GM10266 (cell line): ENCODE results near the gene RPL39L.

ENCODE experiments used
- DNase-seq: peaks from one replicate; pipeline ENCODE4 v3.0.0; 2012; ENCODE audit errors: extremely low spot score
- CTCF ChIP-seq: IDR thresholded peaks from 2 replicates; pipeline ENCODE4 v1.5.1; 2012; ENCODE audit warnings: mild to moderate bottlenecking, low read depth; ENCODE audit not compliant: control insufficient read depth, insufficient read depth; ENCODE audit errors: missing control alignments

RPL39L gene

DNA sequence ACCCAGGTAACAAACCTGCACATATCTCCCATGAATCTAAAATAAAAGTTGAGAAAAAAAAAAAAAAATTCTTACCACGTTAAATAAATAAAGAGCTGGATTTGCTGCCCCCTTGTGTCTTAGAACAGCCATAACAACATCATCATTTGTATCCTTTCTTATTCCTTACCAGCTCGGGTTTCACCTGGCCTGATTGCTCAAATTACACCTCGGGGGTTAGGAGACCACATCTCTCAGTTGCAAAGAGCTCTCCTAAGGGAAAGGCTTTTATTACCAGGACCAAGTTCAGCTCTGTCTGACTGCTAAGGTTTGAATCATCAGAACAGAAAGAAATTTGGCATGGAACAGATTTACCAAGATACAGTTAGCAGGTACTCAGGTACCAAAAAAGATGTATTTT lies 25.8 kb upstream of the RPL39L start:
- peak; percentile 67 for TF ChIP-seq CTCF
- DNase-seq = peak; percentile 64

DNA sequence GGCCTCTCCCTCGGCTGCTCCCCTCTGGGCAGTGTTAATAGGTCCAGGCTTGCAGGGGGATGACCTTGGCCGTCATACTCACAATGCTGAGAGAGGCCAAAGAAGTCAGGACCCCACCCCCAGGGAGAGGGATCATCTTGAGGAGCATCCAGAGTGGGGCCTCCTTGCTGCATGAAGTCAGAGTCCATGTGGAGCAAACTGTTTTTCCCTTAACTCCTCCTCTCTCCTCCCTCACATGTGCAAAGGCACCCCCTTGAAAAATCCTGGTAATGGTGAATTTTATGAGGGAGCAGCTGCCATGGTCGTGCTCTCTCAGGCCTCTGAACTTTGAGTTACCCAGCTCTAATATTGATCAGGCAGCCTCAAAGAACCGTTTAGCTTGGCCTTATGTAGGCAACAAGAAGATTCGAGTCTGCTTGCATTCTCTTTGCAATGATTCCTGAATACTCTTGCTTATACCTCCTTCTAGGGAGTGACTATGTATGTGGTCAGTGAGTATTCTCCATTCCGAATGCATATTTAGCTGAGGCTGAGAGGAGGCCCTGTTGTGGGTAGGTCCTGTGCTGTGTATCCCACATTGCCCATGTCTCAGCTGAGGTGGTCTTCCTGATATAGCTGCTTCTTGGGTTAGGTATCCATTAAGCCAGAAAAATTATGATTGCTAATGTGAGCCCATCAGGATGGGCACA lies 23.1 kb upstream of the RPL39L start:
- DNase-seq = no peak

GRCh38 chr3:187161556-187161955 lies 22.3 kb upstream of the RPL39L start:
- TF ChIP-seq CTCF = no peak
- no peak for DNase-seq

More for the DNA sequence above, 23.1 kb upstream of the RPL39L start:
- TF ChIP-seq CTCF = no peak

DNA sequence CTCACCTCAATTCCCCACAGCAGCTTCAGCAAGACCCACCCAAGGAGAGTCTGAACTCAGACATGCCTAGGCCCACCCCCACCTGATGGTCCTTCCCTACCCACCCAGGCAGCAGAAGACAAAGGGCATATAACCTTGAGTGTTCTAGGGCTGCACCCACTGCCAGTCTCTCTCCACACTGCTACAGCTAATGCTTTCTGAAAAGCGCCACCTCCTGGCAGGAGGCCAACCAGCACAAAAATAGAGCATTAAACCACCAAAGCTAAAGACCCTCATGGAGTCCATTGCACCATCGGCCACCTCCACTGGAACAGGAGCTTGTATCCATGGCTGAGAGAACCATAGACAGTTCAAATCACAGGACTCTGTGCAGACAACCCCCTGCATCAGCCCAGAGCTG lies 11.3 kb upstream of the RPL39L start:
- TF ChIP-seq CTCF = peak; percentile 76
- DNase-seq = peak; percentile 41

DNA sequence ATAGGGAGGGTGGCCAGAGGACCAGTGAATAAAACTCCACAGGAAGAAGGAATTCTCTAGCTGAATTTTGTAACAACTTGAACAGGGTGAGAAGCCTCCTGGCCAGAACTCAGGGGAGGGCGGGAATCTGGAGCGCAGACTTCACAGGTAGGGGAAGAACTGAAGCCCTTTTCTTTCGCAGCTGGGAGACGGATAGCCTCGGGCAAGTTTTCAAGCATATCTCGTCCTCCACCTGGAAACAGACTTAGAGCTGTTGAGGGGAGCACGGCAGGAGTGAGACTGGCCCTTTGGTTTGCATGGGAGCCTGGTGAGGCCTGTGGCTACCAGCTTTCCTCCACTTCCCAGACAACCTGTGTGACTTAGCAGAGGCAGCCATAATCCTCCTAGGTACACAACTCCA lies 10.9 kb upstream of the RPL39L start:
- TF ChIP-seq CTCF = no peak
- no peak for DNase-seq

DNA sequence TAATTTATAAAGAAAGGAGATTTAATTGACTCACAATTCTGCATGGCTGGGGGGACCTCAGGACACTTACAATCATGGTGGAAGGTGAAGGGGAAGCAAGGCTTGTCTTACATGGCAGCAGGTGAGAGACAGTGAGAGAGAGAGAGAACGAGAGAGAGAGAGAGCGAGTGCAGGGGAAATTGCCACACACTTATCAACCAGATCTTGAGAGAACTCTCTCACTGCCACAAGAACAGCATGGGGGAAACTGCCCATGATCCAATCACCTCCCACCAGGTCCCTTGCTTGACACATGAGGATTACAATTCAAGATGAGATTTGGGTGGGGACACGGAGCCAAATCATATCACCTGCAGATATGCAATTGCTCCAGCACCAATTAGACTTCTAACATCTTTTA lies 7.1 kb upstream of the RPL39L start:
- no peak for TF ChIP-seq CTCF
- no peak for DNase-seq

GRCh38 chr3:187145149-187145895 lies 6.0 kb upstream of the RPL39L start:
- no peak for TF ChIP-seq CTCF
- DNase-seq = no peak
